Cardiac fibroblast (primary cell): Measurements from ENCODE around the gene COL5A1.

Experiments
- DNase-seq, 2 donors: peaks; one replicate each; pipeline versions ENCODE4 v3.0.0 to v3.0.0-alpha.2; 2010; ENCODE audit warnings: low read depth in 2 of 2
- H3K4me3 ChIP-seq, 2 donors: replicated peaks in 1 of 2; 1 replicate in 1 of 2; 2 replicates in 1 of 2; pipeline ENCODE4 v1.5.1; 2011; ENCODE audit warnings: low read depth in 2 of 2, low read length in 2 of 2, mild to moderate bottlenecking in 2 of 2, moderate library complexity in 1 of 2
- TF ChIP-seq, protein P1 (sequence below): IDR thresholded peaks from one replicate; pipeline ENCODE4 v1.5.1; 2011; ENCODE audit warnings: low read depth, mild to moderate bottlenecking, low read length, inconsistent platforms

The COL5A1 gene

DNA sequence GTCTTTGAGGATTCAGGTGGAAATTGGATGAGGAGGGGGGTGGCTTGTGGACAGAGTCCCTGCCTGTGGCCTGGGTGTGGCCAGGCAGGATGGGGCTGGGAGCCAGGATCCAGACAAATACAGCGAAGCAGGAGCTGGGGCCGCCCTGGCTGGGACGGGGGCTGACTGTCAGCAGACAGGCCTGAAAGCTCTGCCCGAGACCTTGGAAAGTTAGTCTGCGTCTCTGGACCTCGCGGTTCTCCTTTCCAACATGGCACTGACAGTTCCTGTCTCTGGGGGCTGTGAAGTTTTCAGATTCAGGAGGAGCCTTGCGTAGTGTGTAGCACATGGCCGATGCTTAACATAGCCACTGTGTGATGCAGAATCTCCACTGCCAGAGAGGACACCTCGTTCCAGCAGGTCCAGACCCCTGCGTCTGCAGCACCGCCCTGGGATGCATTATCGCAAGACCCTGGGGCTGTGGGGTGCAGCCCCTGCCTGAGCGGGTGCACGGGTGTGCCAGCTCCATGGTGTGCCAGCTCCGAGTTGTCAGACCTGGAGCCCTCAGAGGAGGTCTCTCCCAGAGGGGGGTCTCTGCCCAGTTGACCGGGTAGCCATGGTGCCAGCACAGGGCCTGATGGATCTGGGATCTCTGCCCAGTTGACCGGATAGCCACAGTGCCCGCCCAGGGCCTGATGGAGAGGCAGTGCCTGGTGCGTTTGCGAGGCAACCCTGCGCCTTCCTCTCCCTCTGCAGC is 89.3 kb downstream of the COL5A1 start:
- no peak for DNase-seq
- TF ChIP-seq, protein P1, sequence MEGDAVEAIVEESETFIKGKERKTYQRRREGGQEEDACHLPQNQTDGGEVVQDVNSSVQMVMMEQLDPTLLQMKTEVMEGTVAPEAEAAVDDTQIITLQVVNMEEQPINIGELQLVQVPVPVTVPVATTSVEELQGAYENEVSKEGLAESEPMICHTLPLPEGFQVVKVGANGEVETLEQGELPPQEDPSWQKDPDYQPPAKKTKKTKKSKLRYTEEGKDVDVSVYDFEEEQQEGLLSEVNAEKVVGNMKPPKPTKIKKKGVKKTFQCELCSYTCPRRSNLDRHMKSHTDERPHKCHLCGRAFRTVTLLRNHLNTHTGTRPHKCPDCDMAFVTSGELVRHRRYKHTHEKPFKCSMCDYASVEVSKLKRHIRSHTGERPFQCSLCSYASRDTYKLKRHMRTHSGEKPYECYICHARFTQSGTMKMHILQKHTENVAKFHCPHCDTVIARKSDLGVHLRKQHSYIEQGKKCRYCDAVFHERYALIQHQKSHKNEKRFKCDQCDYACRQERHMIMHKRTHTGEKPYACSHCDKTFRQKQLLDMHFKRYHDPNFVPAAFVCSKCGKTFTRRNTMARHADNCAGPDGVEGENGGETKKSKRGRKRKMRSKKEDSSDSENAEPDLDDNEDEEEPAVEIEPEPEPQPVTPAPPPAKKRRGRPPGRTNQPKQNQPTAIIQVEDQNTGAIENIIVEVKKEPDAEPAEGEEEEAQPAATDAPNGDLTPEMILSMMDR, result no peak
- H3K4me3 ChIP-seq, result no peak overlapping the region

DNA sequence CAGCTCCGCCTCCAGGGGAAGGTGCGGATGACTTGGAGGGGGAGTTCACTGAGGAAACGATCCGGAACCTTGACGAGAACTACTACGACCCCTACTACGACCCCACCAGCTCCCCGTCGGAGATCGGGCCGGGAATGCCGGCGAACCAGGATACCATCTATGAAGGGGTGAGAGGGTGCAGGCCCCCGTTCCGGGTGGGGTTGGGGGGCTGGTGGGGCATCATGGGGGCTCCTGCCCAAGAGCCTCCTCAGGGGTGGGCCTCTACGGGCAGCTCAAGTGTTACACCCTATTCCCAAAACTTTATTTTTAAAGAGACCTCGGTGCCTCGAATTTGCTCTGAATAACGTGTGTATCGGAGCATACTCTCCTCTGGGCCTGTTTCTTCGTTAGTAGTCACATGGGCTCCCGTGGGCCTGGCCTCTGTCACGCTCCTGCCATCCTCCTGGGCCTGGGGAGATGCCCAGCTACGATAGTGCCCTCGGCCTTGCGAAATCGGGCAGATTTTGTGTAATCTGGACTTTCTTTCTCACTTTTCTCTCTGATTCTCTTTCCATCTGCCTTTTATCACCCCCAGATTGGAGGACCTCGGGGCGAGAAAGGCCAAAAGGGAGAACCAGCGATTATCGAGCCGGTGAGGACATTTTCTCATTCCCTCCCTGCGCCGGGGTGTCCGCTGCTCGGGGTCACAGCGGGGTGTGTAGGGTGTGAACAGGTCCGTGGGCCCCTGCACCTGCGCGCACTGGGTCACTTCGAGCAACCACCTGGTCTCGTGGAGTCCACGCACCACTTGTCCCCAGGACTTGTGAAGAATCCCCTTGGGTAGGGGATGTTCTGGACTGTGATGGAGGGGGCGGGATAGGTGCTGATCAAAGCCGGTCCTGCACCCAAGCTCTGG is 90.1 kb downstream of the COL5A1 start:
- no peak for DNase-seq
- TF ChIP-seq, protein P1, result no peak
- no peak overlapping the region for H3K4me3 ChIP-seq

DNA sequence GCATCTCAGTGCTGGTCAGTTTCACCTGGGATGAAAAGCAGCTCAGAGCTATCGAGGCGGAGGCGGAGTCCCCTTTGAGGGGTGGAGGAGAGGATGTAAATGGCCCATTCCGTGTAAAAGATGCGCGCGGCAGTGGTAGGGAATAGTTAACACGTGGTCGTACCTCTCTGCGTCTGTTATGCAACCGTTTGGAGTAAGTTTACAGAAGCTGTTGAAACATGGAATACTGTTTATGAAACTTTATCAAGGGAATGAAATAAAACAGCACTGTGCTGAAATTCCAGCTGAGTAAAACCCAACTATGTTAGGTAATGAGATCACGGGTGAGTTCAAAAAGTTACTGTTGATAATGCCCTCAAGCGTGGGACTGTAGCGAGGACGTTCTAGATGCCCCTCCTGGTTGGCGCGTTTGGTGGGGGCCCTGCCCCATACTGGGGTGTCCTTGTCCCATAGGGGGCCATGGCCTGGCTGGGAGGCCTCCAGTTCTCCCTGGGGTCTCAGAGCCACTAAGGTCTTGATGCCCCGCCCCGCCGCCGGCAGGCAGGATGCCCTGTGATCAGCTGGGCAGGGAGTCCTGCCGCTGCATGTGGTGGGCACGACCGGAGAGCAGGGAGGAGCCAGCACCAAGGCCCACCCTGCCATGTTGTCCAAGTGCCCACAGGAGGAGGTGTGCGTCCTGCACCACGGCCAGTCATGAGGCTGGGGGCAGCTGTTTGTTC is 90.9 kb downstream of the COL5A1 start:
- TF ChIP-seq, protein P1, result no peak
- peak in 1 of 2 donors; percentile 42 for DNase-seq

DNA sequence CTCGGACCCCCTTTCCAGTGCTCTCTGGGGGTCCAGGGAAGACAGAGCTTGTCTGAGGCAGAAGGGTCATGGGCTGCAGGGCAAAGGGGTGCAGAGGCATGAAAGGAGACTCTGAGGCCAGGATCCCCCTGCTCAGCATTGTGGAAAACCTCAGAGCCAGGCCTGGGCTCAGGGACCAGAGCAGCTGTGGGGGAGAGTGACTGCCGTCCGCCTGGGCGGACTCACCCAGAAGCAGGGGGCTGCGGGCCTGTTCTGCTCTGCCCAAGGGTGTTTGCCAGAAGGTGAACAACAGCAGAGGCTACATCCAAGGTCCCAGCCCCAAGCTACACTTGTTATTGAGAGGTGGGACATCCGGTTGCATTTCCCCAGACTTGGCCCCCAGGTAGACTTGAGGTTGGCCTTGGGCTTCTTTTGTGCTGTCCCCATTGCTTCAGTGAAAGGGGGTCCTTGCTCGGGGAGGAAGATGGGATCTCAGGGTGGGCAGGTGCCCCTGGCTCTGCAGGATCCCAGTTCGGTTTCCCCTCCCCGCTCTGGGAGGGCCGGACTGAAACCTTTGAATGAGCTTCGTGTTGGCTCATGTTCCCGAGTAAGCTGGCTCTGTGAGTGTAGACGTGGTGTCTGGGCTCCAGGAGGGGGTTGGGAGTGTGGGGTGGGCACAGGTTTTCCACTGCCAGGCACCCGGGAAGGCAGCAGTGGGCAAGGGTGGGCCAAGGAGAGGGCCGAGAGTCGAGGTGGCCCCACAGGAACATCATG is 92.1 kb downstream of the COL5A1 start:
- TF ChIP-seq, protein P1, result no peak
- no peak for DNase-seq
- H3K4me3 ChIP-seq, result no peak overlapping the region

More for the DNA sequence above, 90.9 kb downstream of the COL5A1 start:
- no peak overlapping the region for H3K4me3 ChIP-seq

DNA sequence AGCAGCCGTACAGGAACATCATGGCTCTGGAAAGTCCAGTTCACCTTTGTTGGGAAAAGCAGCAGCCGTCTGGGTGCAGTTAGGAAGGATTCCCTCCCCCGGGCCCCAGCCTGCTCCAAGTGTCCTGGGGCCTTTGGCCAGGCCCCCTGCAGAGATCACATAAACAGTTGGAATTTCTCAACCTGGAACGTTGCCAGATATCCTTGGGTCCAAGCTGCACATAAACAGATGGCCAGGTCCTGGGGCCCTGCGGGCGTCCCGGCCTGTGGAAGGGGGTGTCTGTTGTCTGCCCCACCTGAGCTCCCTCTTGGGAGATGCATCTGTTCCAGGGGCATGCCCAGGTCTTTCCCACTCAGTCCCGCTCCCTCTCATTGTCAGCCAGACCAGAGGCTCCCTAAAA is 92.7 kb downstream of the COL5A1 start:
- peak; percentile 62 to 84 for DNase-seq
- TF ChIP-seq, protein P1, result no peak
- no peak overlapping the region for H3K4me3 ChIP-seq
